SU-DHL-6 (cell line): ENCODE data around the gene RAD51B.

Source experiments
- CTCF ChIP-seq: fragments of 200-600 bp; sonication (generic); IDR thresholded peaks from one replicate; pipeline ENCODE4 v1.5.1; 2017; ENCODE audit warnings: antibody characterized with exemption, mild to moderate bottlenecking, low read length, moderate library complexity; ENCODE audit not compliant: insufficient read depth, poor library complexity, severe bottlenecking
- EZH2phosphoT487 ChIP-seq: fragments of 200-600 bp; sonication (generic), shearing (Covaris generic); conservative IDR thresholded peaks from 2 replicates; pipeline ENCODE4 v1.6.1; 2018; ENCODE audit warnings: mild to moderate bottlenecking, antibody characterized with exemption, low read length, moderate library complexity, mixed read lengths

- TF ChIP-seq CTCF (no peak), EZH2phosphoT487 (no peak)
These were observed 560.8 kb downstream of the RAD51B start for GRCh38 chr14:68380329-68380741.
